ENCODE results near the gene LAT.
"Not testable (repeated sequence)": the region's sequence is repeated elsewhere in the genome, so short reads cannot be mapped to it uniquely, and the experiment has no call there.

Gene LAT

GRCh38 chr16:28984619-28985135, at the start of gene LAT:
Gene LAT, plus strand, starts transcription at chr16:28985052. Its CDS starts 366 bp downstream, at chr16:28985418.
- peak in 2 of 3 experiments; percentile 44 to 65 for DNase-seq (ENCODE audit: low read depth in 2 of 3, low spot score in 2 of 3)

GRCh38 chr16:28935346-28935745, 49.5 kb upstream of the LAT start:
- no peak for DNase-seq (ENCODE audit: low read depth in 2 of 3, low spot score in 2 of 3)

- peak; percentile 61 to 76 (median 66) for DNase-seq (ENCODE audit: low read depth in 2 of 3, low spot score in 2 of 3)
Observed at GRCh38 chr16:28935924-28936783, 48.7 kb upstream of the LAT start.

- no peak for DNase-seq (ENCODE audit: low read depth in 2 of 3, low spot score in 2 of 3)
Observed at GRCh38 chr16:28936784-28937155, 48.1 kb upstream of the LAT start.

- no peak for DNase-seq (ENCODE audit: low read depth in 2 of 3, low spot score in 2 of 3)
Observed at GRCh38 chr16:28937222-28937876, 47.5 kb upstream of the LAT start.

GRCh38 chr16:28938721-28939120, 46.1 kb upstream of the LAT start:
- DNase-seq (ENCODE audit: low read depth in 2 of 3, low spot score in 2 of 3) = no peak

- not testable (repeated sequence) for DNase-seq (ENCODE audit: low read depth in 2 of 3, low spot score in 2 of 3)
Observed at GRCh38 chr16:28939825-28940224, 45.0 kb upstream of the LAT start.

- DNase-seq (ENCODE audit: low read depth in 2 of 3, low spot score in 2 of 3) = no peak
Observed at GRCh38 chr16:28943281-28943680, 41.6 kb upstream of the LAT start.

GRCh38 chr16:28946681-28947080, 38.2 kb upstream of the LAT start:
- no peak for DNase-seq (ENCODE audit: low read depth in 2 of 3, low spot score in 2 of 3)

GRCh38 chr16:28950648-28951409, 34.0 kb upstream of the LAT start, which contains the start of gene NFATC2IP:
Gene NFATC2IP, plus strand, starts transcription at chr16:28950937. Its CDS starts 75 bp downstream, at chr16:28951012.
- peak; percentile 98 to 99 (median 99) for DNase-seq (ENCODE audit: low read depth in 2 of 3, low spot score in 2 of 3)

- no peak for DNase-seq (ENCODE audit: low read depth in 2 of 3, low spot score in 2 of 3)
Observed at GRCh38 chr16:28951410-28951943, 33.4 kb upstream of the LAT start.

GRCh38 chr16:28958216-28958615, 26.6 kb upstream of the LAT start:
- DNase-seq (ENCODE audit: low read depth in 2 of 3, low spot score in 2 of 3) = no peak

- DNase-seq (ENCODE audit: low read depth in 2 of 3, low spot score in 2 of 3) = no peak
Observed at GRCh38 chr16:28958836-28959235, 26.0 kb upstream of the LAT start.

GRCh38 chr16:28964072-28964471, 20.8 kb upstream of the LAT start:
- no peak for DNase-seq (ENCODE audit: low read depth in 2 of 3, low spot score in 2 of 3)

- DNase-seq (ENCODE audit: low read depth in 2 of 3, low spot score in 2 of 3) = no peak
Observed at GRCh38 chr16:28964496-28964895, 20.4 kb upstream of the LAT start.

GRCh38 chr16:28967156-28967555, 17.7 kb upstream of the LAT start:
- DNase-seq (ENCODE audit: low read depth in 2 of 3, low spot score in 2 of 3) = no peak

GRCh38 chr16:28969696-28970095, 15.2 kb upstream of the LAT start:
- DNase-seq (ENCODE audit: low read depth in 2 of 3, low spot score in 2 of 3) = not testable (repeated sequence)

- no peak for DNase-seq (ENCODE audit: low read depth in 2 of 3, low spot score in 2 of 3)
Observed at GRCh38 chr16:28974007-28974436, 10.8 kb upstream of the LAT start.

- DNase-seq (ENCODE audit: low read depth in 2 of 3, low spot score in 2 of 3) = peak; percentile 73 to 91 (median 86)
Observed at GRCh38 chr16:28974437-28975157, 10.3 kb upstream of the LAT start, which contains the start of gene SPNS1. Gene SPNS1, plus strand, starts transcription at chr16:28974778. Its CDS starts 374 bp downstream, at chr16:28975152.

- DNase-seq (ENCODE audit: low read depth in 2 of 3, low spot score in 2 of 3) = no peak
Observed at GRCh38 chr16:28975158-28975599, 9.7 kb upstream of the LAT start.

Data from activated CD8-positive, alpha-beta memory T cell treated with anti-CD3 and anti-CD28 coated beads for 48 hours (primary cell).